ENCODE data around the gene PTHLH. TPM values are rescaled to one million over a fixed set of nuclear protein-coding genes. Genes with fewer than 3 reads are reported as not detected.

PTHLH gene
- total RNA-seq, 1 donor from 2014 or later = 0.21 TPM

- H3K36me3 ChIP-seq = no peaks in the 10 kb centered on the region
- no peak overlapping the region for H3K27ac ChIP-seq
- intact Hi-C loops (cut with DNase I) = no loop called here
- no peaks in the 10 kb centered on the region for H3K9me3 ChIP-seq
- H3K4me1 ChIP-seq = no peaks in the 10 kb centered on the region
- no peak for DNase-seq
- no peak overlapping the region for H3K4me3 ChIP-seq
- TF ChIP-seq CTCF (IDR thresholded peaks at IDR 0.05) = no peak
- ATAC-seq = no peak
- H3K27me3 ChIP-seq (ENCODE audit: low read depth) = no peaks in the 10 kb centered on the region
These were observed 41.7 kb upstream of the PTHLH start for GRCh38 chr12:28014196-28014595.

GRCh38 chr12:28012333-28012918, 39.9 kb upstream of the PTHLH start:
- DNase-seq (no peak), ATAC-seq (no peak)
- TF ChIP-seq CTCF (IDR thresholded peaks at IDR 0.05) = no peak
- no peaks in the 10 kb centered on the region for H3K9me3 ChIP-seq
- no peak overlapping the region for H3K4me3 ChIP-seq
- no peak overlapping the region for H3K27ac ChIP-seq
- H3K27me3 ChIP-seq (ENCODE audit: low read depth) = no peaks in the 10 kb centered on the region
- no peaks in the 10 kb centered on the region for H3K4me1 ChIP-seq
- intact Hi-C loops (cut with DNase I) = no loop called here
- no peaks in the 10 kb centered on the region for H3K36me3 ChIP-seq

- no peak for TF ChIP-seq CTCF (IDR thresholded peaks at IDR 0.05)
- intact Hi-C loops (cut with DNase I) = no loop called here
- H3K4me1 ChIP-seq = no peaks in the 10 kb centered on the region
- no peaks in the 10 kb centered on the region for H3K9me3 ChIP-seq
- no peak overlapping the region for H3K27ac ChIP-seq
- DNase-seq = no peak
- H3K27me3 ChIP-seq (ENCODE audit: low read depth) = no peaks in the 10 kb centered on the region
- no peaks in the 10 kb centered on the region for H3K36me3 ChIP-seq
- ATAC-seq = no peak
- no peak overlapping the region for H3K4me3 ChIP-seq
These were observed 37.5 kb upstream of the PTHLH start for GRCh38 chr12:28010036-28010435.

GRCh38 chr12:27999970-28000369, 27.4 kb upstream of the PTHLH start:
- no peaks in the 10 kb centered on the region for H3K4me1 ChIP-seq
- H3K27me3 ChIP-seq (ENCODE audit: low read depth) = no peaks in the 10 kb centered on the region
- DNase-seq = no peak
- H3K36me3 ChIP-seq = no peaks in the 10 kb centered on the region
- ATAC-seq = no peak
- no peak overlapping the region for H3K4me3 ChIP-seq
- intact Hi-C loops (cut with DNase I) = no loop called here
- no peak overlapping the region for H3K27ac ChIP-seq
- no peaks in the 10 kb centered on the region for H3K9me3 ChIP-seq
- TF ChIP-seq CTCF (IDR thresholded peaks at IDR 0.05) = no peak

- no peak overlapping the region for H3K4me3 ChIP-seq
- no peaks in the 10 kb centered on the region for H3K9me3 ChIP-seq
- ATAC-seq (no peak), DNase-seq (no peak)
- TF ChIP-seq CTCF (IDR thresholded peaks at IDR 0.05) = no peak
- no peaks in the 10 kb centered on the region for H3K27me3 ChIP-seq (ENCODE audit: low read depth)
- H3K27ac ChIP-seq = no peak overlapping the region
- H3K36me3 ChIP-seq = no peaks in the 10 kb centered on the region
- H3K4me1 ChIP-seq = no peaks in the 10 kb centered on the region
- intact Hi-C loops (cut with DNase I) = no loop called here
These were observed 27.0 kb upstream of the PTHLH start for GRCh38 chr12:27999521-27999920.

- no peak for TF ChIP-seq CTCF (IDR thresholded peaks at IDR 0.05)
- Histone ChIP-seq H3K4me1 (no peaks in the 10 kb centered on the region), H3K27ac (no peak overlapping the region), H3K27me3 (ENCODE audit: low read depth) (no peaks in the 10 kb centered on the region), H3K4me3 (no peak overlapping the region), H3K36me3 (no peaks in the 10 kb centered on the region), H3K9me3 (no peaks in the 10 kb centered on the region)
- intact Hi-C loops (cut with DNase I) = no loop called here
- ATAC-seq (no peak), DNase-seq (no peak)
These were observed 26.1 kb upstream of the PTHLH start for GRCh38 chr12:27998658-27999057.
